Muscle layer of colon (tissue), 2 donors: ENCODE data around the gene MMP24.

Experiments used
- H3K27ac ChIP-seq: one replicate; pipeline ENCODE4 v1.7.0; 2013; ENCODE audit warnings: low read depth, mild to moderate bottlenecking, low read length, moderate library complexity
- H3K27me3 ChIP-seq, 2 donors: one replicate each; pipeline ENCODE4 v1.7.0; 2013; ENCODE audit warnings: low read length in 2 of 2, mild to moderate bottlenecking in 2 of 2; ENCODE audit not compliant: insufficient read depth in 2 of 2, control insufficient read depth in 1 of 2
- H3K36me3 ChIP-seq: one replicate; pipeline ENCODE4 v1.7.0; 2013; ENCODE audit warnings: mild to moderate bottlenecking, low read length; ENCODE audit not compliant: insufficient read depth
- H3K4me1 ChIP-seq: one replicate; pipeline ENCODE4 v1.7.0; 2013; ENCODE audit warnings: mild to moderate bottlenecking, low read length; ENCODE audit not compliant: insufficient read depth
- H3K4me3 ChIP-seq, 2 donors: one replicate each; pipeline ENCODE4 v1.7.0; 2013; ENCODE audit warnings: low read length in 2 of 2, low read depth in 1 of 2, mild to moderate bottlenecking in 1 of 2, moderate library complexity in 1 of 2
- H3K9ac ChIP-seq: one replicate; pipeline ENCODE4 v1.7.0; 2013; ENCODE audit warnings: low read length
- H3K9me3 ChIP-seq: one replicate; pipeline ENCODE4 v1.7.0; 2013; ENCODE audit warnings: mild to moderate bottlenecking, low read length
- donor health status: abdominal sarcoma.
- donor health status: Adenocarcinoma of cecum.

MMP24 gene

DNA sequence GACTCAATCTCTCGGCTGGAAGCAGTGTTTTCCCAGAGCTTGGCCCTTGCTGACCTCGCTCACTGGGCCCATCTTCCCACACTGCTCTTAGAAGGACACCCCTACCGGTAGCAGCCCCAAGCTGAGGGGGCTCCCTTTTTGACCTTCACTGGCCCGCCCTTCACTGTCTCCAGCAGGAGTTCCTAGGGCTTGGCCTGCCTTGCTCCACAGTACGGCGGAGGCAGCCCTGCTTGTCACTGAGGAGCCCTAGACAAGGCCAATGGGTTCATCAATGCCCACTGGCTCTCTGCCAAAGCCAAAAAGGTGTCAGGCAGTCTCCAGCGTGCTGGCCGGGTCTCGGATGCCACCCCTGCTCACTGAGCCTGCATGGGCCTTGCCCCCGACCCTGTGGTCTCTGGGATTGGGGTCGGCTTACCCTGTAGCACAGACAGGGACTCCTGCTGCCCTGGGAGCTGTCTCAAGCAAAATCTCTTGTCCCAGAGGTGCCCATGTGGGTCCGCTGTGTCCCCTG is 49.3 kb downstream of the MMP24 start:
- H3K27me3 ChIP-seq, result no peaks in the 10 kb centered on the region
- no peak overlapping the region for H3K4me3 ChIP-seq
- no peak overlapping the region for H3K9ac ChIP-seq
- H3K27ac ChIP-seq, result no peak overlapping the region
- peaks cover 45% of the 10 kb centered on the region for H3K36me3 ChIP-seq
- H3K4me1 ChIP-seq, result peaks cover 19% of the 10 kb centered on the region
- no peaks in the 10 kb centered on the region for H3K9me3 ChIP-seq

- Histone ChIP-seq H3K9me3 (no peaks in the 10 kb centered on the region), H3K27me3 (no peaks in the 10 kb centered on the region), H3K4me3 (peak overlapping the region in 1 of 2 donors; percentile 84), H3K9ac (no peak overlapping the region), H3K4me1 (peaks cover 19% of the 10 kb centered on the region), H3K36me3 (peaks cover 39% of the 10 kb centered on the region), H3K27ac (peak overlapping the region; percentile 72)
Observed at GRCh38 chr20:35276408-35276807, 49.9 kb downstream of the MMP24 start.

- H3K4me1 ChIP-seq, result peaks cover 19% of the 10 kb centered on the region
- H3K9ac ChIP-seq, result peak overlapping the region; percentile 83
- peak overlapping the region; percentile 72 for H3K27ac ChIP-seq
- no peaks in the 10 kb centered on the region for H3K9me3 ChIP-seq
- no peaks in the 10 kb centered on the region for H3K27me3 ChIP-seq
- peaks cover 34% of the 10 kb centered on the region for H3K36me3 ChIP-seq
- peak overlapping the region; percentile 47 to 84 for H3K4me3 ChIP-seq
Observed at GRCh38 chr20:35277127-35277526, 50.6 kb downstream of the MMP24 start.

GRCh38 chr20:35277531-35278395 is 51.3 kb downstream of the MMP24 start, which contains the start of gene MMP24OS:
Gene MMP24OS, minus strand, starts transcription at chr20:35278122. Its CDS starts 193 bp downstream, at chr20:35277929.
- Histone ChIP-seq H3K9ac (peak within 1 kb of the TSS; percentile 83), H3K27me3 (no peaks in the 10 kb centered on the region), H3K4me1 (peaks cover 19% of the 10 kb centered on the region), H3K4me3 (peak within 1 kb of the TSS; percentile 47 to 84), H3K27ac (peak within 1 kb of the TSS; percentile 72), H3K9me3 (no peaks in the 10 kb centered on the region), H3K36me3 (peaks cover 34% of the 10 kb centered on the region)

DNA sequence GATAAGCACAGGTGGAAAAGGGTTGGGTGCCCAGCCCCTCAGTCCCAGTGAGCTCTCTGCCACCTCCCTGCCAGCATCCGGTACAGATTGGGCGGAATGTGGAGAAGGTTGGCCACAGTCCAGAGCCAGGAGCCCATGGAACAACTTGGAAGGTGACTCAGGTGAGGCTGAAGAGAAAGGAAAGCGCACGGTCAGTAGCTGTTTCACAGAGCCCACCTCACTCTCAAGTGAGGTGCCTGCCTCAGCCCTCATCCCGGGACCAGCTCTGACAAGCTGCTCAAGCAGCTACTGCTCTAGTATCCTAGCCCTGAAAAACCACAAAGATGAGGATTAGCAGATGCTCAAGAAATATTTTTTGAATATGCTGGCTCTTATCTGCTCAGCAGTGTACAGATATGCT is 52.5 kb downstream of the MMP24 start:
- Histone ChIP-seq H3K27me3 (no peaks in the 10 kb centered on the region), H3K4me3 (no peak overlapping the region), H3K36me3 (peaks cover 34% of the 10 kb centered on the region), H3K9ac (no peak overlapping the region), H3K9me3 (no peaks in the 10 kb centered on the region), H3K4me1 (peaks cover 26% of the 10 kb centered on the region), H3K27ac (no peak overlapping the region)

DNA sequence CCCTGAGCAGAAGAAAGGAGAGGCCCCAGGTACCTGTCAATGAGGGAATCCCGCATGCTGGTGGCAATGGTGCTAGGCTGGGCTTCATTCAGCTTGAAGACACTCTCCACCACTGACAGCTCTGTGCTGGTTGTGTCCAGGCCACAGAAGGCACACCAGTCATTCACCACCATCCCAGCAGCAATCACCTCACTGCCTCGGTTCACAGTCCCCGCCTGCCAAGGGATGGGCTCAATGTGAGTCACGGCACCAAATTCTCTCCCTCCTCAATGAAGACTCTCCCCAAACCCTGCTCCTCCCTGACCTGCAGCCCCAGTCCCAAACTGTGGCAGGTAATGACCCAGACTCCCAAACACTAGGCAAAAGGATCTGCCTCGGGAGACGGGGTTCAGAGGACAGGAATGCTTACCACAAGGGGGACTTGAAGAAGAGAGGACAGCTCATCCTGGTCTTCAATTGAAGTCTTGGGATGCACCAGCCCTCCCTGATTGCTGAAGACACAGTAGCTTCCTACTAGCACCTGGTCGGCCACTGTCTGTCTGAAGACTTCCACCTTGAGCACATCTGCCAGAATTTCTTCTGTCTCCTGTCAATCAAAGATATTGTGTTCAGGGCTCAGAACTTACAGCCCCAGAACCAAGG is 53.2 kb downstream of the MMP24 start:
- Histone ChIP-seq H3K4me3 (no peak overlapping the region), H3K9ac (no peak overlapping the region), H3K4me1 (peaks cover 26% of the 10 kb centered on the region), H3K27ac (no peak overlapping the region), H3K27me3 (no peaks in the 10 kb centered on the region), H3K36me3 (peaks cover 34% of the 10 kb centered on the region), H3K9me3 (no peaks in the 10 kb centered on the region)

- H3K9me3 ChIP-seq, result no peaks in the 10 kb centered on the region
- no peak overlapping the region for H3K27ac ChIP-seq
- H3K9ac ChIP-seq, result no peak overlapping the region
- H3K36me3 ChIP-seq, result peaks cover 28% of the 10 kb centered on the region
- no peak overlapping the region for H3K4me3 ChIP-seq
- peaks cover 26% of the 10 kb centered on the region for H3K4me1 ChIP-seq
- H3K27me3 ChIP-seq, result no peaks in the 10 kb centered on the region
Observed at GRCh38 chr20:35280523-35280922, 54.0 kb downstream of the MMP24 start.

DNA sequence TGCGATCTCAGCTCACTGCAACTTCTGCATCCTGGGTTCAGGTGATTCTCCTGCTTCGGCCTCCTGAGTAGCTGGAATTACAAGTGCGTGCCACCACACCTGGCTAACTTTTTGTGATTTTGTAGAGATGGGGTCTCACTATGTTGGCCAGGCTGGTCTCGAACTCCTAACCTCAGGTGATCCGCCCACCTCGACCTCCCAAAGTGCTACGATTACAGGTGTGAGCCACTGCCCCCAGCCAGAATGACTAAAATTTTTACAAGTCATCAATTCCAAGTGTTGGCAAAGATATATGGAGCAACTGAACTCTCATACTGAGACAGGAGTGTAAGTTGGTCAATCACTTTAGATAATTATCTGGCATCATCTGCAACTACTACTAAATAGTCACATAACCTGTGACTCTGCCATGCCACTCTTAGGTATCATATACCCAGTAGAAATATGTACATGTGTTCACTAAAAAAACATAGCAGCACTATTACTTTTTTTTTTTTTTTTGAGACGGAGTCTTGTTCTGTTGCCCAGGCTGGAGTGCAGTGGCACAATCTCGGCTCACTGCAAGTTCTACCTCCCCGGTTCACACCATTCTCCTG is 55.1 kb downstream of the MMP24 start:
- no peak overlapping the region for H3K4me3 ChIP-seq
- H3K9me3 ChIP-seq, result no peaks in the 10 kb centered on the region
- H3K27ac ChIP-seq, result no peak overlapping the region
- H3K27me3 ChIP-seq, result no peaks in the 10 kb centered on the region
- peaks cover 19% of the 10 kb centered on the region for H3K4me1 ChIP-seq
- peaks cover 24% of the 10 kb centered on the region for H3K36me3 ChIP-seq
- no peak overlapping the region for H3K9ac ChIP-seq

GRCh38 chr20:35283441-35284266 is 57.2 kb downstream of the MMP24 start:
- H3K4me3 ChIP-seq, result peak overlapping the region; percentile 85 to 94
- H3K27me3 ChIP-seq, result no peaks in the 10 kb centered on the region
- H3K4me1 ChIP-seq, result peaks cover 8% of the 10 kb centered on the region
- peak overlapping the region; percentile 80 for H3K9ac ChIP-seq
- H3K36me3 ChIP-seq, result peaks cover 21% of the 10 kb centered on the region
- peak overlapping the region; percentile 78 for H3K27ac ChIP-seq
- no peaks in the 10 kb centered on the region for H3K9me3 ChIP-seq

DNA sequence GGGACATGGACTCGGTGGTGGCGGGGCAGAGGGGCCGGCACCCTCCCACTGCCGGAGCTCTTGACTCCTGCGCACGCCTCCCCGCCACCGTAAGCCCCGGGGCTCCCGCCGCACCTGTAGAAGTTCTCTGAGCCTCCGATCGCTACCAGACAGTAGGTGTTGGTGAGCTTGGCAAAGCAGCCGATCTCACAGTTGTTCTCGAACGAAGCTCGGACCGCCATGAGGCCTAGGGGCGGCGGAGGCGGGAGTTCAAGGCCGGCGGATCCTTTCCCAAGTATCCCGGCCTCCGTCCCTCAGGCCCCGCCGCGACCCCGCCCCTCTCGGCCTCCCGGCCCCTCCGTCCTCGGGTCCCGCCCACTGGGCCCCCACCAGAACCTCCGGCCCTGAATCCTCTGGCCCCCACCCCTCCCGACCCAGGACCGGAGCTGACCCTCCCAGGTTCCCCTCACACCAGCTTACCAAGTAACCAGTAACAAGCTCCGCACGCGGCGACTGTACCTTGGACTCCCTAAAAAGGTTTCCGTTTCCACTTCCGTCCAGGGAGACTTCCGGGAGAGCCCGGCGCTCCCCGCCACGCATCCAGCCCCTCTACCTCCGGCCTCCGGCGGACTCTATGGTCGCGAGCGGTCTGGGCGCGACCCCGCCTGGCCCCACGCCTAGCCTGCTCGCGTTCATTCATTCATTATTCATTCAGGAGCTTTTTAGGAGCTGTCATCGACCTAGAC is 57.9 kb downstream of the MMP24 start, which contains the start of gene EIF6:
Gene EIF6, minus strand, starts transcription at position 506 of the 725 bp plus-strand sequence. Its CDS starts 285 bp downstream, at position 221.
- no peaks in the 10 kb centered on the region for H3K9me3 ChIP-seq
- H3K9ac ChIP-seq, result peak within 1 kb of the TSS; percentile 80
- H3K27me3 ChIP-seq, result no peaks in the 10 kb centered on the region
- peak within 1 kb of the TSS; percentile 78 for H3K27ac ChIP-seq
- H3K4me3 ChIP-seq, result peak within 1 kb of the TSS; percentile 85 to 94
- H3K36me3 ChIP-seq, result peaks cover 13% of the 10 kb centered on the region
- H3K4me1 ChIP-seq, result peaks cover 7% of the 10 kb centered on the region
